Measurements from ENCODE around the gene CPVL.

- TF ChIP-seq CTCF (IDR thresholded peaks at IDR 0.05) (no peak), POLR2A (IDR thresholded peaks at IDR 0.05) (no peak)
These were observed 149.5 kb downstream of the CPVL start for GRCh38 chr7:28996836-28997235.

Measured in heart left ventricle (tissue), 13 donors.